Prostate gland (tissue), 2 donors: ENCODE results near the gene NRM. TPM values are rescaled to one million over a fixed set of nuclear protein-coding genes. Genes with fewer than 3 reads are reported as not detected.

Experiments used
- DNase-seq: peaks from one replicate; pipeline ENCODE4 v3.0.0-alpha.2; 2019; ENCODE audit warnings: low spot score
- H3K27ac ChIP-seq, 2 donors: fragments of 200-600 bp; sonication (generic); 2 replicates each; pipeline ENCODE4 v1.5.1; 2017 to 2019
- H3K27me3 ChIP-seq: fragments of 200-600 bp; sonication (generic); replicated peaks from 2 replicates; pipeline ENCODE4 v1.5.1; 2019; ENCODE audit not compliant: insufficient read depth
- H3K36me3 ChIP-seq, 2 donors: fragments of 200-600 bp; sonication (generic); 1 replicate in 1 of 2; 2 replicates in 1 of 2; pipeline versions ENCODE4 v1.5.1 to v1.8.1; 2017 to 2019
- H3K4me1 ChIP-seq: fragments of 200-600 bp; sonication (generic); replicated peaks from 2 replicates; pipeline ENCODE4 v1.5.1; 2019
- H3K4me3 ChIP-seq, 2 donors: fragments of 200-600 bp; sonication (generic); 2 replicates each; pipeline ENCODE4 v1.5.1; 2017 to 2019
- H3K9me3 ChIP-seq: fragments of 200-600 bp; sonication (generic); 2 replicates; pipeline ENCODE4 v1.5.1; 2017
- CTCF ChIP-seq, 4 experiments: fragments of 200-600 bp in 2 of 4; fragments of 450-650 bp in 2 of 4; sonication (generic) in 2 of 4; IDR thresholded peaks; 1 replicate in 3 of 4; 2 replicates in 1 of 4; pipeline ENCODE4 v1.5.1; 2016 to 2019; ENCODE audit warnings: antibody characterized with exemption in 4 of 4, mild to moderate bottlenecking in 2 of 4, moderate library complexity in 2 of 4
- POLR2A ChIP-seq: fragments of 450-650 bp; IDR thresholded peaks from one replicate; pipeline ENCODE4 v1.6.1; 2016; ENCODE audit warnings: antibody characterized with exemption, mild to moderate bottlenecking
- POLR2AphosphoS5 ChIP-seq: sonication (generic); formaldehyde crosslinking; IDR thresholded peaks from one replicate; pipeline ENCODE4 v1.6.1; 2017; ENCODE audit warnings: antibody characterized with exemption
- WGBS: methylation state at CpG from one replicate; pipeline ENCODE4 v1.1.5; 2018; 5-methylcytosine and 5-hydroxymethylcytosine counted together
- intact Hi-C: fragments of 100-400 bp; cut with DNase I; formaldehyde crosslinking; loops from one replicate; pipeline ENCODE4 v1.14.2; 2022
- total RNA-seq, 2 donors: library from RNA; depleted of rRNA; stranded (reverse); fragments of >200 nt; gene quantifications; one replicate each; pipeline ENCODE4 v1.1.0, GENCODE V29; 2016

Gene NRM
- total RNA-seq, 2 donors from 2014 or later = 5.9 to 7.3 TPM

- DNase-seq = peak; percentile 100
- H3K4me3 ChIP-seq = peak within 1 kb of the TSS; percentile 58 to 74
- WGBS = under 1% methylated on average over 45 of the region's 48 CpGs
- peaks cover 8% of the 10 kb centered on the region for H3K4me1 ChIP-seq
- intact Hi-C loops = no loop called here
- H3K27me3 ChIP-seq = no peaks in the 10 kb centered on the region
- H3K9me3 ChIP-seq = no peaks in the 10 kb centered on the region
- H3K27ac ChIP-seq = peak within 1 kb of the TSS; percentile 84 to 90
- TF ChIP-seq CTCF (IDR thresholded peaks at IDR 0.05) = peak in 3 of 4 experiments; percentile 16 to 68 (median 59)
- TF ChIP-seq POLR2A = peak; percentile 89
- TF ChIP-seq POLR2AphosphoS5 = peak; percentile 99
- H3K36me3 ChIP-seq = peaks cover 0 to 4% of the 10 kb centered on the region in 2 donors
Measured at GRCh38 chr6:30717129-30717844, 26.5 kb upstream of the NRM start, which contains the start of gene MDC1. TSS of gene MDC1 (minus strand) at chr6:30717281. CDS start at chr6:30715175, 2,106 bp downstream.

- Histone ChIP-seq H3K27ac (peak overlapping the region; percentile 84 to 90), H3K4me1 (peaks cover 3% of the 10 kb centered on the region), H3K27me3 (no peaks in the 10 kb centered on the region), H3K36me3 (peaks cover 0 to 4% of the 10 kb centered on the region in 2 donors), H3K4me3 (peak overlapping the region; percentile 58 to 74), H3K9me3 (no peaks in the 10 kb centered on the region)
- no peak for DNase-seq
- intact Hi-C loops = no loop called here
- 3% methylated on average over 8 of the region's 8 CpGs for WGBS
- peak in 1 of 4 experiments; percentile 4 for TF ChIP-seq CTCF (IDR thresholded peaks at IDR 0.05)
- no peak for TF ChIP-seq POLR2AphosphoS5
Measured at GRCh38 chr6:30716879-30717128, 26.0 kb upstream of the NRM start.

GRCh38 chr6:30714263-30714662 is 23.5 kb upstream of the NRM start:
- TF ChIP-seq CTCF (IDR thresholded peaks at IDR 0.05) = no peak
- H3K36me3 ChIP-seq = peaks cover 0 to 4% of the 10 kb centered on the region in 2 donors
- intact Hi-C loops = no loop called here

GRCh38 chr6:30712441-30712945 is 21.7 kb upstream of the NRM start:
- Histone ChIP-seq H3K27me3 (no peaks in the 10 kb centered on the region), H3K36me3 (peaks cover 0 to 4% of the 10 kb centered on the region in 2 donors), H3K27ac (no peak overlapping the region), H3K4me1 (peaks cover 3% of the 10 kb centered on the region), H3K9me3 (no peaks in the 10 kb centered on the region), H3K4me3 (no peak overlapping the region)
- DNase-seq = no peak
- TF ChIP-seq POLR2A (no peak), POLR2AphosphoS5 (no peak), CTCF (IDR thresholded peaks at IDR 0.05) (no peak)
- WGBS = 56% methylated on average over 7 of the region's 7 CpGs
- intact Hi-C loops = no loop called here

More at GRCh38 chr6:30714263-30714662, 23.5 kb upstream of the NRM start:
- Histone ChIP-seq H3K4me3 (no peak overlapping the region), H3K4me1 (peaks cover 3% of the 10 kb centered on the region), H3K27me3 (no peaks in the 10 kb centered on the region), H3K27ac (no peak overlapping the region), H3K9me3 (no peaks in the 10 kb centered on the region)
- 95% methylated on average over 1 of the region's 1 CpG for WGBS
- no peak for DNase-seq

GRCh38 chr6:30711758-30712380 is 21.1 kb upstream of the NRM start:
- no peaks in the 10 kb centered on the region for H3K27me3 ChIP-seq
- WGBS = 100% methylated on average over 1 of the region's 1 CpG
- TF ChIP-seq POLR2AphosphoS5 (no peak), CTCF (IDR thresholded peaks at IDR 0.05) (no peak), POLR2A (no peak)
- DNase-seq = no peak
- peaks cover 0 to 4% of the 10 kb centered on the region in 2 donors for H3K36me3 ChIP-seq
- H3K27ac ChIP-seq = no peak overlapping the region
- H3K4me1 ChIP-seq = peaks cover 3% of the 10 kb centered on the region
- H3K4me3 ChIP-seq = no peak overlapping the region
- H3K9me3 ChIP-seq = no peaks in the 10 kb centered on the region
- intact Hi-C loops = no loop called here
